HK-2 (cell line): Measurements from ENCODE around the gene IFI6.
"Not testable (repeated sequence)": the region's sequence is repeated elsewhere in the genome, so short reads cannot be mapped to it uniquely, and the experiment has no call there.

Experiments used
- DNase-seq: peaks from one replicate; pipeline ENCODE4 v3.0.0-alpha.2; 2018; ENCODE audit not compliant: unreplicated experiment

IFI6 gene

GRCh38 chr1:27628712-27629111 lies 43.3 kb downstream of the IFI6 start:
- no peak for DNase-seq

GRCh38 chr1:27627733-27628132 lies 44.3 kb downstream of the IFI6 start:
- not testable (repeated sequence) for DNase-seq

- no peak for DNase-seq
Measured at GRCh38 chr1:27627061-27627460, 44.9 kb downstream of the IFI6 start.

GRCh38 chr1:27626031-27626935 lies 45.7 kb downstream of the IFI6 start:
- no peak for DNase-seq

GRCh38 chr1:27624467-27625178 lies 47.4 kb downstream of the IFI6 start:
- DNase-seq: no peak

GRCh38 chr1:27623327-27624212 lies 48.4 kb downstream of the IFI6 start:
- DNase-seq: no peak

GRCh38 chr1:27622828-27623227 lies 49.2 kb downstream of the IFI6 start:
- no peak for DNase-seq

- DNase-seq: no peak
Measured at GRCh38 chr1:27621051-27621920, 50.7 kb downstream of the IFI6 start.

- not testable (repeated sequence) for DNase-seq
Measured at GRCh38 chr1:27619782-27620438, 52.1 kb downstream of the IFI6 start.

- no peak for DNase-seq
Measured at GRCh38 chr1:27618341-27619082, 53.5 kb downstream of the IFI6 start.

- DNase-seq: no peak
Measured at GRCh38 chr1:27617420-27617819, 54.6 kb downstream of the IFI6 start.

- DNase-seq: no peak
Measured at GRCh38 chr1:27616441-27616840, 55.6 kb downstream of the IFI6 start.
